Femur (tissue), 1 donor: ENCODE data around the gene B3GALT5.

ENCODE experiments used
- DNase-seq: peaks from one replicate; pipeline ENCODE4 v3.0.0-alpha.2; 2017

Gene B3GALT5

GRCh38 chr21:39610703-39611102 lies 2.0 kb upstream of the B3GALT5 start:
- no peak for DNase-seq

- no peak for DNase-seq
These were observed 1.1 kb upstream of the B3GALT5 start for GRCh38 chr21:39611551-39612190.

GRCh38 chr21:39613041-39613934 lies 548 bp downstream of the B3GALT5 start:
- DNase-seq: no peak

DNA sequence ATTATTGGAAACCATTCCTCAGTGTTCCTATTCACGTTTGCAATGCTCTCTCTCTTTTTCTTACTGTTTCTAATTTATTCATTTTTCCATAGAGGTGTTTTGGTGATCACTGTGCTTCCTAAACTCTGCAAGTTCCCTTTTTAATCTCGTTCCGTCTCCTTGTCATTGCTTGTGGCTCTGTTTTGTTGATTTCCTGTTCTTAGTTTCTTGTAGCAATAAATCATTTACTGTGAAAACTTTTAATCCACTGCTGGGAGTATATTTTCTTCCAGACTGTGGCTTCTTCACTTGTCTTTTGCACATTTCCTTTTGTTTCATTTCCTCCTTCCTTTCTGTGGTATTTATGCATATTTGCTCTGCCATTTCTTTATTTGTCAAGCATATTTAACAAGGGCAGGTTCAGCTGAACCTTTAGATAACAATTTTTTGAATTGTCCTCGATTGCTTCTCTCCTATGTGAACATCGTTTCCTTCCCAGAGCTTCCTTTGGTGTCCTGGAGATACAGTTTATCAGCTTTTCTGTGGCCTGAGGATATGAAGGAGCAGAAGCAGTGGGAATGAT lies 3.6 kb downstream of the B3GALT5 start:
- DNase-seq: no peak

GRCh38 chr21:39620856-39621255 lies 8.1 kb downstream of the B3GALT5 start:
- no peak for DNase-seq

- DNase-seq: no peak
These were observed 12.6 kb downstream of the B3GALT5 start for GRCh38 chr21:39625211-39625895.

DNA sequence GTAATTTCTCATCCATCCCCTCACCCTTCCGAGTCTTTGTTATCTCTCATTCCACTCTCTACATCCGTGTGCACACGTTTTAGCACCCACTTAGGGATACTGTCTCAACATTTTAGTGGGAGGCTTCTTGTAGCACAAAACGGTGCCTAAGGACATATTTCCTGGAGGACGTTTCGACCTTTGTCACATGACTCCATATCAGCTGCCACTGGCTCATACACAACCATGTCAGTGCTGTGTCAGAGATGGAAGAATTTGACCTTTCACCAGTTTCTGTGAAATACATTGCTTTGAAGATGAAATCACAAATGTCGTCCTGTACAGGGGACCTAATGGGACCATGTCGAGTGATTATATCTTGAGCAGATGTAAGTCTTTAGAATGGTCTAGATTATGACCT lies 15.6 kb downstream of the B3GALT5 start:
- no peak for DNase-seq

DNA sequence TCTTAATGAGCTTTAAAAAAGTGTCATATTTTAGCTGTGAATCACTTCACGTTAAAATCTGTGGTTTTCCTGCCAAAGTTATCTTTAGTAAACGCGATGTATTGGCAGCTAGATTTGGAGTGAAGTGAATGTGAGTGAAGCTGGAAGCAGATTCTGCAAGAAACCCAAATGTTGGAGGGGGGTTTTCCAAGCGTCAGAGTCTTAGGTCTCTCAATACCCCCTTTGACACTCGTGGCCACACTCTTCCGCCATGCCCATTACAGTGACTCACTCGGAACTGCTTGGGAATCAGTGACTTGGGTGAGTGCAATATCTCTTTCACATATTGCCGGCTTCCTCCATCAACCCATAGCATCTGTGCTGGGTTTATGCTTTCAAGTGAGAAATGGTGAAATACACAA lies 17.5 kb downstream of the B3GALT5 start:
- no peak for DNase-seq

DNA sequence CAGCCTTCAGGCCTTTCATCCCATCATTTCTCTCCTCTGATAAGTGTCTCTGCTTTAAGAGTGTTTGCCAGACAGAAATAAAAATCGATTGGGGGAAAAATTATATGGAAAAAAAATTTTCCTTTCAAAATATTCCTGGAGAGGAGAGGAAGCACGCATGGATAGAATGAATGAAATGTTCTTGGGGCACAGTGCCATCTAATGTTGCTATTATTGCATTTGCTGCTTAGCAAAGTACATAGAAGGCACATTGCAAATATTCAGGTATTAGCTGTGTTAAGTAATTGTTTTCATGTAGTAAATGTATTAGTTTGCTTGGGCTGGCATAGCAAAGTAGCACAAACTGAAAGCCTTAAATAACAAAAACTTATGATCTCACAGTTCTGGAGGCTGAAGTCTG lies 18.1 kb downstream of the B3GALT5 start:
- DNase-seq: no peak

DNA sequence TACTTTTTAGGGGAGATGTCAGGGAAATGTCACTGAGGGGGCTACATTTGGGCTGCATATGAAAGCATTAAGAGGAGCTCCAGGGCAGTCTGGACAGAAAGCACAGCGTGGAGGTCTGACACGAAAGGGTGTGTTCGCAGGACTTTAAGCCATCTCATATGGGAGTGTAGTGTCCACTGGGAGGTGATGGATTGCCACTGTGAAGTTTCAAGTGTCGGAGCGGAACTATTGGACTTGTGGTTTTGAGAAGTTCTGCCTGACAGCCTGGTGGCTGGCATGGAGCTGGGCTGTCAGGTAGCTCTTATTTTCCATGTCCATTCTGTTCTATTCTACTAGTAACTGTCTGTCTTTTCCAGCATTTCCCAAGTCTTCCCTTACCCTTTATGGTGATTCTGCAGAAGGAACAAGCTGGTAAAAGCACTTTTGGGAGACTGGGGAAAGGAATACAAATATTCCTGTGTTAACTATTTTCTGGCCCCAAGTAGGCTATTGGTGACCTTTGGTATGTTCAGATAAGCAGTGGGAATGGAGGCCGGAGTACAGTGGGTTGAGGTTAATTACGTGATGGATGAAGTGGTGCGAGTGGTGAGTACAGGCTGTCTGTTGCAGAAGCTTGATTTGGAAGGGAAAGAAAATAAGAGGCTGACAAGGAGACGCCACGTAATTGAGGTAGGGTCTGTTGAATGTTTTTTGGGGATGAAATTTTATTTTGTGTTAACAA lies 19.3 kb downstream of the B3GALT5 start:
- DNase-seq: no peak

DNA sequence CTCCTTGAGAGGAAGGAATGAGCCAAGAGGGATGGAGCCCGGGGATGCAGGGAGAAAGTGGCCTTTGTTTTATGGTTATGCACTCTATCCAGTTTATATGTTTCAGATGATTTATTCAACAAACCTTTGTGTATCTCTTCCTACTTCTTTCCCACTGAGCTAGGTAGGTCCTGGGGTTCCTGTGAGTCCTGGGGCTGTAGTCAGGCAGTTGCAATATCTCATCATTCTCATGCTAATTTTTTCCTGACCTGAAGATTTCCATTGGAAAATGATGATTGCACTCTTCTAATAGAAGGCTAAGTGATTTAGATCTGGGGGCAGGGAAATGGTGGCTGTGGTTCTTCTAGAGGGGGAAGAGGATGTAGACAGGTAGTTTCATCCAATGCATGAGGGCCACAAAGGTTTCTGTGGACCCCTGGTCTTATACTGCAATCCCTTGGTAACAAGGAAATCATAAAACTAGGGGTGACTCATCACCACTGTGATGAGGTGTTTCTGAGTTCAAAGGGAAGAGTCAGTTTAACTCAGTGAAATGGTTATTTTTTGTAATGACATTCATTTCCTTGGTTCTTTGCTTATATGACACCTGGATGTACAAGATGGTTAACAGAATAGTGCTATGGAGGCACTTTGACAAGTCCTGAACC lies 20.2 kb downstream of the B3GALT5 start:
- no peak for DNase-seq

DNA sequence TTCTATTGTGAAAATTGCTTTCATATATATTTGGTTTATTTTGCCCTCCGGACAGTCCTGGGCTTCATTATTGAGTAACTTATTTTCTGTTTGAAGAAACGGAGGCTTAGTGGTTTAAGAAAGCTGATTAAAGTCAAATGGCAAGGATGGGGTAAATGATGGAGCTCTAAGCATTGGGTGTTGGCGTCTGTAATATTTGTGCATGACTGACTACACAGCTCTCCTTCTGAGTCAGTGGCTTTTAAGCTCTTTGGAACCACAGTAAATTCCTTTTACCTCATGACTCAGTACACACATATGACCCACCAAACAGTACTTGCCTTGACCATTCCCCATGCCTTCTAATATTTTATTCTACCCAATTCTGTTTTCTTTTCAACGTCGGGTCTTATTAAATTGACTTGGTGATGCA lies 21.0 kb downstream of the B3GALT5 start:
- DNase-seq: no peak

DNA sequence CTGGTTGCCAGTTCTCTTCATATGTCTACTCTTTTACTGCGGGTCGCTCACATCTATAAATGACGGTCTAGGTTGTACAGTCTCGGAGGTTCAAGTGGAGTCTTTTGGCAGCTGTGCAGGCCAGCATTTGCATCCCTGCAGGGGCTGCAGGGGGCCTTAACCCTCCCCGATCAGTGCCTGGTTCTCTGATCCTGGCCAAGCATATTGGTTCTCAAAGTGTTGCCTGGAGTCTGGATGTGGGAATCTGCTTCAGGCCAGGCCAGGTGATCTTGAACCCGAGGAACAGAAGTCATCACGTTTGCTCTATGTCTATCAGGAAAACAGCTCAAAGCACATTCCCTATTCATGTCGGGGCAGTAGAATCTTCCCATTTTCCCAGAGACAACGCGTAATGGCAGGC lies 21.8 kb downstream of the B3GALT5 start:
- DNase-seq: no peak

GRCh38 chr21:39637197-39637970 lies 24.6 kb downstream of the B3GALT5 start:
- DNase-seq: no peak

GRCh38 chr21:39637971-39638240 lies 25.2 kb downstream of the B3GALT5 start:
- no peak for DNase-seq

GRCh38 chr21:39638281-39638680 lies 25.5 kb downstream of the B3GALT5 start:
- no peak for DNase-seq

DNA sequence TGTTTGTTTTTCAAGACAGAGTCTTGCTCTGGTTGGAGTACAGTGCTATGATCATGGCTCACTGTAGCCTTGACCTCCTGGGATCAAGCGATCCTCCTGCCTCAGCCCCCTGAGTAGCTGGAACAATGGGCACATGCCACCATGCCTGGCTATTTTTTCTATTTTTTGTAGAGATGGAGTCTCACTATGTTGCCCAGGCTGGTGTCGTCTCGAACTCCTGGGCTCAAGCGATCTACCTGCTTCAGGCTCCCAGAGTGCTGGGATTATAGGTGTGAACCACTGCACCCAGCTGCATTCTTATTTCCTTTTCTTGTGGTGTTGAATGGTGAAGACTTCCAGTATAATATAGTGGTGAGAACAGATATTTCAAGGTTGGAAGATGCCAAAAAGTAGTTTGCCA lies 28.0 kb downstream of the B3GALT5 start:
- no peak for DNase-seq

- DNase-seq: no peak
These were observed 29.2 kb downstream of the B3GALT5 start for GRCh38 chr21:39641827-39642450.

GRCh38 chr21:39644062-39644560 lies 31.4 kb downstream of the B3GALT5 start:
- no peak for DNase-seq

- no peak for DNase-seq
These were observed 32.6 kb downstream of the B3GALT5 start for GRCh38 chr21:39645331-39645730.

GRCh38 chr21:39647476-39647875 lies 34.7 kb downstream of the B3GALT5 start:
- no peak for DNase-seq
